H1 (cell line): Measurements from ENCODE around the gene UCHL1. TPM values are rescaled to one million over a fixed set of nuclear protein-coding genes. Genes with fewer than 3 reads are reported as not detected.

Experiments used
- ASH2L ChIP-seq: fragments of 200-600, 300-600 bp; sonication (generic); IDR thresholded peaks from one replicate; pipeline ENCODE4 v1.7.1; 2017; ENCODE audit warnings: low read length
- CTBP2 ChIP-seq: IDR thresholded peaks from 2 replicates; pipeline ENCODE4 v1.7.0; 2011; ENCODE audit warnings: borderline replicate concordance, mild to moderate bottlenecking, moderate library complexity, mixed read lengths, low read length; ENCODE audit not compliant: insufficient read depth, insufficient read length
- KDM4A ChIP-seq: IDR thresholded peaks from one replicate; pipeline ENCODE4 v1.7.1; 2012; ENCODE audit warnings: low read depth, mild to moderate bottlenecking, moderate library complexity, low read length, inconsistent platforms; ENCODE audit not compliant: severe bottlenecking
- RBBP5 ChIP-seq: IDR thresholded peaks from 2 replicates; pipeline ENCODE4 v1.7.1; 2012; ENCODE audit warnings: low read depth, mild to moderate bottlenecking, inconsistent platforms, low read length, moderate library complexity, borderline replicate concordance
- SAP30 ChIP-seq: fragments of 300-600 bp; sonication (generic); IDR thresholded peaks from 2 replicates; pipeline ENCODE4 v1.7.1; 2012; ENCODE audit warnings: low read length, moderate library complexity, mild to moderate bottlenecking, inconsistent platforms; ENCODE audit not compliant: insufficient read depth, insufficient replicate concordance
- polyA plus RNA-seq, 7 experiments: library from polyadenylated mRNA; depleted of rRNA in 3 of 7; stranded (reverse) in 5 of 7; unstranded in 2 of 7; fragments of >200 nt in 5 of 7; fragments of 200-250 nt in 2 of 7; gene quantifications; 1 replicate in 5 of 7; 2 replicates in 1 of 7; 4 replicates in 1 of 7; pipeline versions ENCODE4 v1.2.1 to v1.2.3, GENCODE V29; 2011 to 2013; ENCODE audit warnings: missing spikeins in 2 of 7, mixed read lengths in 2 of 7
- total RNA-seq: library from RNA; stranded (reverse); fragmentation: NEBNext Ultra II Directional; extraction: Animal tissue kit (Norgen Biotek cat#: 25700); gene quantifications from 2 replicates; pipeline ENCODE4 v1.2.1, GENCODE V29; 2021
- TF ChIP-seq, protein P1 (sequence below): fragments of 300-600 bp; sonication (generic); IDR thresholded peaks from 2 replicates; pipeline ENCODE4 v1.7.1; 2012; ENCODE audit warnings: low read length, moderate library complexity, mild to moderate bottlenecking, inconsistent platforms; ENCODE audit not compliant: insufficient replicate concordance

Gene UCHL1
- total and polyA plus RNA-seq, 2 of the 8 experiments (the other 6 are each of a cell fraction or from before 2014, with no cell fraction given), result 781 to 1,717 TPM

DNA sequence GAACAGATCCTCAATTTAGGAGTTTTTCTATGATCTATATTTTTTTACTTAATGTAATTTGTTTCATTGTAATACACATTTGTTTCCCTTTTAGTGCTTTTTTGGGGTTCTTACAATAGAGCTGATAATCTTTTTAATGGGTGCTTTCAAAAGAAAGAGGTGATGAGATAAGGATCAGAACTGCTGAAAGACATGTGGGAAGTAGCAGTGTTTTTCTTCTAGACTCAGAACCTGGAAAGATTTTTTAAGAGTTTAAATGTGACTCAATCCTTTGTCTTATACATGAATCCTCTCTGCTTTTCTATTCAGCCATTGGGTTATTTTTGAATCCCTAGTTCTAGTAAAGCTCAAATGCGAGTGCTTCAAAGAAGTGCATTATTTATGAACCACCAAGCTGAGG lies 25.6 kb downstream of the UCHL1 start (continued):
- TF ChIP-seq, protein P1, sequence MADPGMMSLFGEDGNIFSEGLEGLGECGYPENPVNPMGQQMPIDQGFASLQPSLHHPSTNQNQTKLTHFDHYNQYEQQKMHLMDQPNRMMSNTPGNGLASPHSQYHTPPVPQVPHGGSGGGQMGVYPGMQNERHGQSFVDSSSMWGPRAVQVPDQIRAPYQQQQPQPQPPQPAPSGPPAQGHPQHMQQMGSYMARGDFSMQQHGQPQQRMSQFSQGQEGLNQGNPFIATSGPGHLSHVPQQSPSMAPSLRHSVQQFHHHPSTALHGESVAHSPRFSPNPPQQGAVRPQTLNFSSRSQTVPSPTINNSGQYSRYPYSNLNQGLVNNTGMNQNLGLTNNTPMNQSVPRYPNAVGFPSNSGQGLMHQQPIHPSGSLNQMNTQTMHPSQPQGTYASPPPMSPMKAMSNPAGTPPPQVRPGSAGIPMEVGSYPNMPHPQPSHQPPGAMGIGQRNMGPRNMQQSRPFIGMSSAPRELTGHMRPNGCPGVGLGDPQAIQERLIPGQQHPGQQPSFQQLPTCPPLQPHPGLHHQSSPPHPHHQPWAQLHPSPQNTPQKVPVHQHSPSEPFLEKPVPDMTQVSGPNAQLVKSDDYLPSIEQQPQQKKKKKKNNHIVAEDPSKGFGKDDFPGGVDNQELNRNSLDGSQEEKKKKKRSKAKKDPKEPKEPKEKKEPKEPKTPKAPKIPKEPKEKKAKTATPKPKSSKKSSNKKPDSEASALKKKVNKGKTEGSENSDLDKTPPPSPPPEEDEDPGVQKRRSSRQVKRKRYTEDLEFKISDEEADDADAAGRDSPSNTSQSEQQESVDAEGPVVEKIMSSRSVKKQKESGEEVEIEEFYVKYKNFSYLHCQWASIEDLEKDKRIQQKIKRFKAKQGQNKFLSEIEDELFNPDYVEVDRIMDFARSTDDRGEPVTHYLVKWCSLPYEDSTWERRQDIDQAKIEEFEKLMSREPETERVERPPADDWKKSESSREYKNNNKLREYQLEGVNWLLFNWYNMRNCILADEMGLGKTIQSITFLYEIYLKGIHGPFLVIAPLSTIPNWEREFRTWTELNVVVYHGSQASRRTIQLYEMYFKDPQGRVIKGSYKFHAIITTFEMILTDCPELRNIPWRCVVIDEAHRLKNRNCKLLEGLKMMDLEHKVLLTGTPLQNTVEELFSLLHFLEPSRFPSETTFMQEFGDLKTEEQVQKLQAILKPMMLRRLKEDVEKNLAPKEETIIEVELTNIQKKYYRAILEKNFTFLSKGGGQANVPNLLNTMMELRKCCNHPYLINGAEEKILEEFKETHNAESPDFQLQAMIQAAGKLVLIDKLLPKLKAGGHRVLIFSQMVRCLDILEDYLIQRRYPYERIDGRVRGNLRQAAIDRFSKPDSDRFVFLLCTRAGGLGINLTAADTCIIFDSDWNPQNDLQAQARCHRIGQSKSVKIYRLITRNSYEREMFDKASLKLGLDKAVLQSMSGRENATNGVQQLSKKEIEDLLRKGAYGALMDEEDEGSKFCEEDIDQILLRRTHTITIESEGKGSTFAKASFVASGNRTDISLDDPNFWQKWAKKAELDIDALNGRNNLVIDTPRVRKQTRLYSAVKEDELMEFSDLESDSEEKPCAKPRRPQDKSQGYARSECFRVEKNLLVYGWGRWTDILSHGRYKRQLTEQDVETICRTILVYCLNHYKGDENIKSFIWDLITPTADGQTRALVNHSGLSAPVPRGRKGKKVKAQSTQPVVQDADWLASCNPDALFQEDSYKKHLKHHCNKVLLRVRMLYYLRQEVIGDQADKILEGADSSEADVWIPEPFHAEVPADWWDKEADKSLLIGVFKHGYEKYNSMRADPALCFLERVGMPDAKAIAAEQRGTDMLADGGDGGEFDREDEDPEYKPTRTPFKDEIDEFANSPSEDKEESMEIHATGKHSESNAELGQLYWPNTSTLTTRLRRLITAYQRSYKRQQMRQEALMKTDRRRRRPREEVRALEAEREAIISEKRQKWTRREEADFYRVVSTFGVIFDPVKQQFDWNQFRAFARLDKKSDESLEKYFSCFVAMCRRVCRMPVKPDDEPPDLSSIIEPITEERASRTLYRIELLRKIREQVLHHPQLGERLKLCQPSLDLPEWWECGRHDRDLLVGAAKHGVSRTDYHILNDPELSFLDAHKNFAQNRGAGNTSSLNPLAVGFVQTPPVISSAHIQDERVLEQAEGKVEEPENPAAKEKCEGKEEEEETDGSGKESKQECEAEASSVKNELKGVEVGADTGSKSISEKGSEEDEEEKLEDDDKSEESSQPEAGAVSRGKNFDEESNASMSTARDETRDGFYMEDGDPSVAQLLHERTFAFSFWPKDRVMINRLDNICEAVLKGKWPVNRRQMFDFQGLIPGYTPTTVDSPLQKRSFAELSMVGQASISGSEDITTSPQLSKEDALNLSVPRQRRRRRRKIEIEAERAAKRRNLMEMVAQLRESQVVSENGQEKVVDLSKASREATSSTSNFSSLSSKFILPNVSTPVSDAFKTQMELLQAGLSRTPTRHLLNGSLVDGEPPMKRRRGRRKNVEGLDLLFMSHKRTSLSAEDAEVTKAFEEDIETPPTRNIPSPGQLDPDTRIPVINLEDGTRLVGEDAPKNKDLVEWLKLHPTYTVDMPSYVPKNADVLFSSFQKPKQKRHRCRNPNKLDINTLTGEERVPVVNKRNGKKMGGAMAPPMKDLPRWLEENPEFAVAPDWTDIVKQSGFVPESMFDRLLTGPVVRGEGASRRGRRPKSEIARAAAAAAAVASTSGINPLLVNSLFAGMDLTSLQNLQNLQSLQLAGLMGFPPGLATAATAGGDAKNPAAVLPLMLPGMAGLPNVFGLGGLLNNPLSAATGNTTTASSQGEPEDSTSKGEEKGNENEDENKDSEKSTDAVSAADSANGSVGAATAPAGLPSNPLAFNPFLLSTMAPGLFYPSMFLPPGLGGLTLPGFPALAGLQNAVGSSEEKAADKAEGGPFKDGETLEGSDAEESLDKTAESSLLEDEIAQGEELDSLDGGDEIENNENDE, result no peak
- TF ChIP-seq KDM4A (no peak), CTBP2 (no peak), ASH2L (no peak), RBBP5 (no peak), SAP30 (no peak)
